MM.1S (cell line): ENCODE results near the gene ATP6V0A1.

Experiments
- DNase-seq: peaks from one replicate; pipeline ENCODE4 v3.0.0-alpha.2; 2015
- H2AFZ ChIP-seq: fragments of 300-600 bp; sonication (generic); 2 replicates; pipeline ENCODE4 v1.6.0; 2016; ENCODE audit warnings: antibody characterized with exemption, low read length
- H3F3A ChIP-seq: fragments of 300-600 bp; sonication (generic); 2 replicates; pipeline ENCODE4 v1.6.1; 2016; ENCODE audit warnings: mild to moderate bottlenecking, antibody characterized with exemption, low read length, moderate library complexity, mixed read lengths; ENCODE audit not compliant: insufficient read depth
- H3K27ac ChIP-seq: fragments of 300-600 bp; sonication (generic); 2 replicates; pipeline ENCODE4 v1.5.1; 2016; ENCODE audit warnings: mild to moderate bottlenecking, low read length
- H3K27me3 ChIP-seq: fragments of 300-600 bp; sonication (generic); replicated peaks from 2 replicates; pipeline ENCODE4 v1.6.0; 2016; ENCODE audit warnings: low read length; ENCODE audit not compliant: insufficient read depth
- H3K36me3 ChIP-seq: fragments of 300-600 bp; sonication (generic); replicated peaks from 2 replicates; pipeline ENCODE4 v1.6.1; 2016; ENCODE audit warnings: mild to moderate bottlenecking, low read length, mixed read lengths; ENCODE audit not compliant: insufficient read depth
- H3K4me1 ChIP-seq: fragments of 300-600 bp; sonication (generic); 2 replicates; pipeline ENCODE4 v1.6.1; 2016; ENCODE audit warnings: low read length, mixed read lengths
- H3K4me2 ChIP-seq: fragments of 300-600 bp; sonication (generic); 2 replicates; pipeline ENCODE4 v1.6.0; 2016; ENCODE audit warnings: low read depth, low read length
- H3K4me3 ChIP-seq: fragments of 300-600 bp; sonication (generic); 2 replicates; pipeline ENCODE4 v1.5.1; 2016; ENCODE audit warnings: low read length, mixed read lengths
- H3K79me2 ChIP-seq: fragments of 300-600 bp; sonication (generic); 2 replicates; pipeline ENCODE4 v1.6.1; 2016; ENCODE audit warnings: mixed run types, low read length, mixed read lengths
- H3K9ac ChIP-seq: fragments of 300-600 bp; sonication (generic); 2 replicates; pipeline ENCODE4 v1.6.1; 2016; ENCODE audit warnings: low read length, mixed read lengths
- H3K9me2 ChIP-seq: fragments of 300-600 bp; sonication (generic); replicated peaks from 2 replicates; pipeline ENCODE4 v1.6.1; 2016; ENCODE audit warnings: mild to moderate bottlenecking, low read length, mixed read lengths; ENCODE audit not compliant: insufficient read depth
- H3K9me3 ChIP-seq: fragments of 300-600 bp; sonication (generic); replicated peaks from 2 replicates; pipeline ENCODE4 v1.6.1; 2016; ENCODE audit warnings: mild to moderate bottlenecking, low read length, mixed read lengths; ENCODE audit not compliant: insufficient read depth
- H4K20me1 ChIP-seq: fragments of 300-600 bp; sonication (generic); 2 replicates; pipeline ENCODE4 v1.6.1; 2016; ENCODE audit warnings: mild to moderate bottlenecking, low read length, moderate library complexity, mixed read lengths; ENCODE audit not compliant: insufficient read depth
- CTCF ChIP-seq: fragments of 300-600 bp; sonication (generic); IDR thresholded peaks from 2 replicates; pipeline ENCODE4 v1.5.1; 2016; ENCODE audit warnings: antibody characterized with exemption, low read length, mixed read lengths
- EZH2 ChIP-seq: fragments of 300-600 bp; sonication (generic); optimal IDR thresholded peaks from 2 replicates; pipeline ENCODE3; 2017; ENCODE audit warnings: low read depth, mild to moderate bottlenecking, antibody characterized with exemption, low read length, mixed read lengths
- EZH2phosphoT487 ChIP-seq: fragments of 300-600 bp; sonication (generic); IDR thresholded peaks from 2 replicates; pipeline ENCODE4 v1.6.1; 2018; ENCODE audit warnings: antibody characterized with exemption, low read length

ATP6V0A1 gene

DNA sequence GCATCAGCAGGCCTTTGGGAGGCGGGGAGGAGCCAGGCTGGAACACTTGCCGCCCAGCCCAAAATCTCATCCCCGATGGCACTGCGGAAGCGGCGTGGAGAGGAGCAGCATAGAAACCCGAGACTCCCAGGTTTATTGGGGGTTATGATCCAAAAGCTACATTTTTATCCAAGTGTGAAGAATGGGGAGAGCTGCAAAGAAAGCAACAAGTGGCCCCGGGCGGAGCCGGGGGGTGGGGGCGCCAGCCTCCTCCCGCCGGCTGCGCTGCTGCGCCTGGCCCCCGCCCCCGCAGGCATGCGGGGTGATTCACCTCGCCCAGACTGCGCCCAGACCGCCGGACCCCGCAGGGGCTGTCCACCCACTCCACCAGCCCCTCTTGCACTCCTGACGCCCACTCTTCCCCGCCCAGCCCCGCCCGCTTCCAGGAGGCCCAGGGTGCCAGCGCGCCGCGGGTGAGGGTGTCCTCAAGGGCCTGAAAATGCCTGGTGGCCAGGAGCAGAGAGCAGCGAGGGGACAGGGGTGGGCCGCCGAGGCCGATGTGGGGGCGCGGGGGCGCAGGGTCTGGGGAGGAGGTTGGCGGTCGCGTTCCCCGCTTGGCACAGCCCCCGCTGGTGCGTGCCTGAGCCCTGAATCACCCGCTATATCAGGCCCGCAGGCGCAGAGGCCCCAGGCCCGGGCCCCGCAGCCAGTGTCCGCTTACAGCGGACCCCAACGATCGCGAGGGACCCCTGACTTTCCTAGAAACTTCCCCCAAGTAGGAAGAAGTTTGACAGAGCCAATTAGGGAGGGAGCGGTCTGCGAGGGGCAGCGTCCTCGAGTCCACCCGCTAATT is 37.0 kb upstream of the ATP6V0A1 start:
- H3K9me2 ChIP-seq, result no peaks in the 10 kb centered on the region
- H3K4me1 ChIP-seq, result peaks cover 6% of the 10 kb centered on the region; the same call in 1 of the 2 replicates
- H3K36me3 ChIP-seq, result no peaks in the 10 kb centered on the region
- DNase-seq, result no peak
- no peak overlapping the region for H3K27ac ChIP-seq
- H3K9me3 ChIP-seq, result no peaks in the 10 kb centered on the region
- H3K79me2 ChIP-seq, result no peaks in the 10 kb centered on the region
- no peak for TF ChIP-seq EZH2phosphoT487
- TF ChIP-seq CTCF, result no peak
- no peak for TF ChIP-seq EZH2
- H3K4me3 ChIP-seq, result no peak overlapping the region
- H3K9ac ChIP-seq, result no peak overlapping the region
- H4K20me1 ChIP-seq, result no peaks in the 10 kb centered on the region
- no peaks in the 10 kb centered on the region for H3F3A ChIP-seq
- no peak overlapping the region for H2AFZ ChIP-seq
- H3K4me2 ChIP-seq, result no peak overlapping the region
- peaks cover 29% of the 10 kb centered on the region for H3K27me3 ChIP-seq

DNA sequence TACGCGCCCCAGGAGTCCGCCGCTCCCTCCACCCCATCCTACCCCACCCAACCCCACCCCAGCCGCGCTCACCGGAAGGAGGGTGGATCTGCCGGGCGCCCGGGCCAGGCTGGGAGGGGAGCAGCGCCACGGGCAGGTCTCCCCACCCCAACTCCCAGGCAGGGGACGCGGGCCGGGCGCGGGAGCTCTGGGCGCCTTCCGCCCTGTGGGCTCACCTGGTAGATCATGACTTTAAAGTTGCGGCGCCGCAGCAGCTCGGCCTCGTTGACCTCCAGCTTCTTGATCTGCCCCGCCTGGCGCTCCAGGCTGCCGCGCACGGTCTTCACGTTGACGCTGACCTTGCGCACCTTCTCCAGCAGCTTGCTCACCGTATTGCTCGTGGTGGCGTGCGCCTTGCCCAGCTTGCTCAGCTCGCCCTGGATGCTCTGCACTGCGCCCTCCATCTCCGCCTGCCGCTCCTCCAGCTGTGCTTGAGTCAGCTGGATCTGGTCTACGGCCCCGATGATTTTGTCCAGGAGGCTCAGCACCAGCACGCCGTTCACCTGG is 36.2 kb upstream of the ATP6V0A1 start:
- DNase-seq, result peak; percentile 18

GRCh38 chr17:42422958-42423712 is 35.5 kb upstream of the ATP6V0A1 start, which contains the start of gene CAVIN1:
Gene CAVIN1, minus strand, starts transcription at chr17:42423256. Its CDS starts 159 bp downstream, at chr17:42423097.
- Histone ChIP-seq H3K36me3 (no peaks in the 10 kb centered on the region), H3K9ac (no peak within 1 kb of the TSS), H3K4me3 (peak within 1 kb of the TSS; percentile 19; the same call in 1 of the 2 replicates), H3K4me1 (peaks cover 6% of the 10 kb centered on the region; the same call in 1 of the 2 replicates), H3K27ac (no peak within 1 kb of the TSS), H4K20me1 (no peaks in the 10 kb centered on the region), H3K9me2 (no peaks in the 10 kb centered on the region), H3K79me2 (no peaks in the 10 kb centered on the region), H2AFZ (peak within 1 kb of the TSS; percentile 40), H3K4me2 (peak within 1 kb of the TSS; percentile 47), H3K27me3 (peaks cover 29% of the 10 kb centered on the region), H3K9me3 (no peaks in the 10 kb centered on the region), H3F3A (no peaks in the 10 kb centered on the region)
- TF ChIP-seq EZH2phosphoT487 (no peak), CTCF (no peak), EZH2 (no peak)
- no peak for DNase-seq

More for the DNA sequence above, 36.2 kb upstream of the ATP6V0A1 start:
- Histone ChIP-seq H3K9me3 (no peaks in the 10 kb centered on the region), H3K4me1 (peaks cover 6% of the 10 kb centered on the region; the same call in 1 of the 2 replicates), H2AFZ (peak overlapping the region; percentile 40), H3K27me3 (peaks cover 29% of the 10 kb centered on the region), H3K4me2 (peak overlapping the region; percentile 47), H3K9ac (no peak overlapping the region), H3F3A (no peaks in the 10 kb centered on the region), H3K36me3 (no peaks in the 10 kb centered on the region), H3K79me2 (no peaks in the 10 kb centered on the region), H4K20me1 (no peaks in the 10 kb centered on the region), H3K27ac (no peak overlapping the region), H3K4me3 (peak overlapping the region; percentile 19; the same call in 1 of the 2 replicates), H3K9me2 (no peaks in the 10 kb centered on the region)
- TF ChIP-seq EZH2phosphoT487 (no peak), CTCF (no peak), EZH2 (no peak)
